HG02870 (cell line): Measurements from ENCODE around the gene RAI1.
"Not testable (repeated sequence)": the region's sequence is repeated elsewhere in the genome, so short reads cannot be mapped to it uniquely, and the experiment has no call there.

Experiments used
- ATAC-seq: cut with Tn5 transposase; IDR thresholded peaks from one replicate; pipeline ENCODE4 v1.9.1; 2021; ENCODE audit warnings: mild to moderate bottlenecking, moderate library complexity; ENCODE audit not compliant: unreplicated experiment

RAI1 gene

DNA sequence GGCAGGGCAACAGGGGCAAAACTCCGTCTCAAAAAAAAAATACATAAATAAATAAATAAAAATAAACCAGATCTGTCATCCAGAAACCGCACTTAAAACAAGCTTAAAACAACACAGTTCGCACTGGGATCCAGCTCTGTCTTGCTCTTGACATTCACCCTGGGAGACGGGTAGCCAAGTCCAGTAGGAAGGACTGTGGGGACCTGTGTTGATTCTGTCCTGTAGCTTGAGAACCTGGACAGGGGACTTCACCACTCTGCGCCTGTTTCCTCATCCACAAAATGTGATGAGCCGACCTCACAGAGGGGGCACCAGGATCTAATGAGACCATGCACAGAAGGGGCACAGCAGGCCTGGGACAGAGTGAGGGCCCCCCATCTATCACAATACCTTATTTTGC, 1.5 kb upstream of the RAI1 start:
- no peak for ATAC-seq

GRCh38 chr17:17680477-17681186, 626 bp upstream of the RAI1 start:
- no peak for ATAC-seq

DNA sequence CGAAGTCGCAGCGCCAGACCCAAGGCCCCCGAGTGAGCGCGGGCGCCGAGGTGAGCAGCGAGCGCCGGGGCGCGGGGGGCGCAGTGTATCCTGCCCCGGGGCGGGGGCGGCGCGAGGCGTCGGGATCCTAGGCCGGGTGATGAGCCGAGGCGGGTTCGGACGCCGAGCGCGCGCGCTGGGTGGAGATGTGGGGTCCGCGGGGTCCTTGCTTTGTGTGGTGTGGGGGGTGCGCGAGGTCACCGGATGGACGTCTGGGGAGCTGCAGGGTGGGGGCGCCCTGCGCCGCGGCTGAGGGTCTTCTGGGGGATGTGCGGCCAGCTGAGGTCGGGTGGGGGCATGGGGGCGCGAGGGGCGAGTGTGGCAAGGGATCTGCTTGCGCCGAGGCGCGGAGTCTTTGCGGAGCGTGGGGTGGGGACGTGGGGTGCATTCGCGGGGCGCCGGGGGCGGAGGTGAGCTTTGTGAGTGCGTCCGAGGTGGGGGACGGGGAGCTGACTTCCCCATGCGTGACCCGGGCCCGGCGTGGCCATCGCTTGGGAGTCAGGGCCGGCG, 560 bp downstream of the RAI1 start:
- no peak for ATAC-seq

- no peak for ATAC-seq
Observed at GRCh38 chr17:17682293-17682736, 1.1 kb downstream of the RAI1 start.

- ATAC-seq: no peak
Observed at GRCh38 chr17:17682737-17683680, 1.8 kb downstream of the RAI1 start.

GRCh38 chr17:17683710-17684365, 2.6 kb downstream of the RAI1 start:
- no peak for ATAC-seq

GRCh38 chr17:17684906-17685774, 3.9 kb downstream of the RAI1 start:
- no peak for ATAC-seq

DNA sequence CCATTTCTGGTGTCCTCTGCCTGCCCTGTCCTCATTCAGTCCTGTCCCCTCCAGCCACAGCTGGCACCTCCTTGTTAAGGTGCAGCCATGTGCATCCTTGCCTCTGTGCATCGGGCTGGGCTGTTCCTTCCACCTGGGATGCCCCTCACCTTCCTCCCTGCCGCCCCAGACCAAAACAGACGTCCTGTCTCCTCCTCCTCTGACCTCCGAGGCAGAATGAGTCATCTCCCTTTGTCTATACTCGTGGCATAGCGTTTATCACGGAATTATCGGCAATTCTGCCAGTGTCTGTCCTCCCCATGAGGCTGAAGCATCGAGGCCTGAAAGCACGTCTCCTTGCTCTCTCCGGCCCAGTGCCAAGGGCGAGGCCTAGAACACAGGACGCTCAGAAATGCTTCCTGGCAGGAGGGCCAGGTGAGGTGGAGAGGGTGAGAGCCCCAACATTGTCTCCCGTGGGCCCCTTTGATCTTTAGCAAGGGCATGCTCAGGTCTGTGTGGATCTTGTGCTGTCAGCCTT, 4.6 kb downstream of the RAI1 start:
- ATAC-seq: no peak

DNA sequence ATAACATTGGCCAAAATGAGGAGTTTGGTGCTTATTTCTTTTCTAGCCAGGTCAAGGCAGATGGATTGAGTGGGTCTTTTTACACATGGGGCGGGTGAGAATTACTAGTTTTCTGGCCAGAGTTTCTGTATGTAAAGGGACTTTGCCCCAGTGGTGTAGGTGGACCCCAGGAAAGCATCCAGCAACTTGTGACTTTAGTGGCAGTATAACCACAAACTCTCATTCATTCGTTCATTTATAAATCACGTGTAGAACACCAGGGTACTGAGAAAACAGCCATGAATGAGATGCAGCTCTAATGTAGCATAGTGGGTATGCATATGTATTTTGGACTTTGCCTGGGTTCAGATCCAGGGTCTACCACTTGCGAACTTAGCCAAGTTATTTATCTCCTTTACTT, 8.1 kb downstream of the RAI1 start:
- ATAC-seq: no peak

GRCh38 chr17:17690233-17690632, 9.0 kb downstream of the RAI1 start:
- not testable (repeated sequence) for ATAC-seq

DNA sequence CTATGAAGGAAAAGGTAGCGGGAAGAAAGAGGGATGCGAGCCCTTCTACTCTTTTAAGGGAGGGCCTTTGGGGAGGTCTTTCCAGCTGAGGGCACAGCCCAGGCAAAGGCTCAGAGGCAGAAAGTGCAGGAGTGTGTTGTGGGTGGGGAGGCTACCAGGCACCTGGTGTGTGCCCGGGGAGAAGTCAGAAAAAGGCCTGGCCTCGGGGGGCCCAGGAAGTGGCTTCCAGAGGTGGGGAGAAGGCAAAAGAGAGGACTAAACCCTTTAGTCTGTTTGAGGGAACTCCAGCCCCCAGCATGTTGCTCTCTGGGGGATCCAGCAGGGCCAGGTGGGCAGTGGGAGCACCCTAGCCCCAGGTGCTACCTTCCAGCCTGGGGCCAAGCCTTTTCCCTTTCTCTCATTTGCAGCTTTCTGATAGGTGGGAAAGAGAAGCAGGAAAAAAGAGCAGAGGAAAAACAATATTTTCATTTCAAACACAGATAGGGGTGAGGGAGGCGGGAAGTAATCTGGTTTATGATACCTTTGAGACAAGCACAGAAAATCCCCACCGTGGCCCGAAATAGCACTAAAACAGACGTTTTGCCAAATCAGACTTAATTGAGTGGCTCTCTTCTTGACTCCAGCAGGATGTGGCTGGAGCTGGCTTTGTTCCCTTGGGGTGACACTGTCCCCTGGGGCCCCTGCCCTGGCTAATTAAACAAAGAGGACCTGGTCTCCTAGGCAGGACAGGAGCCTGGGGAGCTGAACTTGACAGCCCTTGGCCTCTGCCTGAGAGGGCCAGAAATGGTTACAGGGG, 10.4 kb downstream of the RAI1 start:
- ATAC-seq: no peak

GRCh38 chr17:17692353-17693252, 11.3 kb downstream of the RAI1 start:
- ATAC-seq: no peak

DNA sequence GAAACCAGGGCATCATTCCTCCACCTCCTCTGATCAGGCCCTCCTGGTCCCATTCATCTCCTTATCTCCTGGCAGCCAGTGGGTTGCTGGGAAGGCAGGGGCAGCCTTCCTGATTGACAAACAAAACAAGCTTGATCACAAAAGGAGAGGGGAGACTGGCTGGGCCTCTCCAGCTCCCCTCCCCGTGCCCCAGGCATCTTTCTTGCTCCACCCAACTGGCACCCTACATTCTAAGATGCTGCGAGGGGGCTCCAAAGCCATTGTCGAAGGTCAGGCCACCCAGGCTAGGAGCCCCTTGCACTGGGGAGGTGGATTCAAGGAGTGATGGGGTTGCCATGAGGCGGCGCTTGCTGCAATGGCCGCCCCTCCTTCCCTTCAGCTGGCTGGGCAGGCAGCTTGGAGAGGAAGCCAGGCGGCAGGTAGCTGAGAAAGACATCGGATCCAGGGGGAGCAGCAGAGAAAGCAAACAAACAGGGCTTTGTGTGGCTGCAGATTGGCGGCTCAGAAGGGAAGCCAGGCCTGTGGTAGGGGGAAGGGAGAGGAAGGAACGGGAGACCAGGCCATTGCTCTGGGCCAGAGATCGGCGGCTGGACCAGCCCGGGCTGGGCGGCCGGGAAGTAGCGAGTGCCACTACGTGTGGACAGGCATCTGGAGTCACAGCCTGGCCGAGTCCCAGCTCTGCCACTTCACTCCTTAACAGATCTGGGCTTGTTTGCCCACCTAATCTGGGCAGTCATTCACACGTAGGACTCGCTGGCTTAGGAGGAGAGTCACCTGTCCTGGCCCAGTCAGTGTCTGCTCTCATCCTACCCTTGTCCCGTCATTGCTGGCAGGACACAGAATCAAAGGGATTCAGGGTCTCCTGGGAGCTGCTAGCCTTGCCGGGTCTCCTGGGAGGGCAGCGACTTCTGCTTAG, 12.3 kb downstream of the RAI1 start:
- no peak for ATAC-seq

DNA sequence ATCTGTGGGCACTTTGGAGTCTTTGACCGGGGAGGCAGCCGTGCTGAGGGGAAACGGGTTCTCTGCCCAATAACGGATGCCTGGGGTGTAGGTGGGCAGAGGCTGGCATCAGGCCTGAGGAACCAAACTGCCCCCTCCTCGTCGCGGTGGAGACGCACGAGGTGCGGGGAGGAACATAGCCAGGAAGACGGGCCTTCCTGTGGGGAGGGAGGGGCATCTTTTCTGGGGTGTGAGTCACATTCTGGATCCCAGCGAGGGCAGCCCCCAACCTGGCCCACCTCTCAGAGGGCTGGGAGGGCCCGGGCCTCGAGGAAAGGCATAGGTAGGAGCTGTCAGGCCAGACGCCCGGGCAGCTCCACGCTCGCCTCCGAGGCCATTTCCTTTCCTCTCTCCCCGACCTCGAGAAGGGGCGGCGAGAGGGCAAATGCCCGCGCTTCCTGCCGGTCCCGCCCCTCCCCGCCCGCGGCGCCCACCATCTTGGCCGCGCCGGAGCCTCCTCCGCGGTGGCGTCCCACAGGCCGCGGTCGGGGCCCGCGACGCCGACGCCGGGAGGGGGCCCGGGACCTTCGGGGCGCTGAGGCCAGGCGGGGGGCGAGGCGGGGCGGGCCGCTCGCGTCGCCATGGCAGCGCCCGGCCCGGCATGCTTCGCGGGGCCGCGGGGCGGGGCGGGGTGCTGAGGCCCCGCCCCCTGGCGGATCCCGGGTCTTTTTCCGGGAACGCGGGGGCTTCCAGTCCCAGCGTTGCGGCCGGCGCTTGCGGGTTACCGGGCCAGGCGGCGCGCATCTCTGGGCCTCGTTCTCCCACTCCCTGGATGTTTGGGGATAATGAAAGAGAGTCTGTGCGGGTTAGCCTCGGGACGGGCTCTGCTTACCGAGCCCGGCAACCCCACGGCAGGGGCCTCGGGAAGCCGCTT, 13.2 kb downstream of the RAI1 start:
- ATAC-seq: peak; percentile 43

- ATAC-seq: no peak
Observed at GRCh38 chr17:17696085-17696484, 14.8 kb downstream of the RAI1 start.
